AG09309 (cell line): Measurements from ENCODE around the gene AUTS2.

Source experiments
- DNase-seq: peaks from one replicate; pipeline ENCODE4 v3.0.0-alpha.2; 2010; ENCODE audit warnings: low read depth
- H3K4me3 ChIP-seq: 2 replicates; pipeline ENCODE4 v1.5.1; 2011; ENCODE audit warnings: mild to moderate bottlenecking, low read depth, low read length, moderate library complexity; ENCODE audit not compliant: control insufficient read depth
- CTCF ChIP-seq: IDR thresholded peaks from 2 replicates; pipeline ENCODE4 v1.5.1; 2011; ENCODE audit warnings: mild to moderate bottlenecking, low read depth, low read length, inconsistent platforms; ENCODE audit not compliant: insufficient read depth, control insufficient read depth; ENCODE audit errors: missing control alignments

AUTS2 gene

GRCh38 chr7:70017357-70017756 lies 419.1 kb downstream of the AUTS2 start:
- DNase-seq = no peak
- no peak for TF ChIP-seq CTCF

GRCh38 chr7:70018700-70019099 lies 420.4 kb downstream of the AUTS2 start:
- H3K4me3 ChIP-seq = no peak overlapping the region
- DNase-seq = no peak
- no peak for TF ChIP-seq CTCF

More at GRCh38 chr7:70017357-70017756, 419.1 kb downstream of the AUTS2 start:
- no peak overlapping the region for H3K4me3 ChIP-seq

GRCh38 chr7:70027867-70028266 lies 429.6 kb downstream of the AUTS2 start:
- no peak for DNase-seq
- H3K4me3 ChIP-seq = no peak overlapping the region
- no peak for TF ChIP-seq CTCF

- no peak for TF ChIP-seq CTCF
- DNase-seq = no peak
Observed at GRCh38 chr7:70028620-70029019, 430.3 kb downstream of the AUTS2 start.

GRCh38 chr7:70029993-70030392 lies 431.7 kb downstream of the AUTS2 start:
- DNase-seq = no peak
- TF ChIP-seq CTCF = no peak
- no peak overlapping the region for H3K4me3 ChIP-seq

More at GRCh38 chr7:70028620-70029019, 430.3 kb downstream of the AUTS2 start:
- H3K4me3 ChIP-seq = no peak overlapping the region

GRCh38 chr7:70030745-70031144 lies 432.5 kb downstream of the AUTS2 start:
- H3K4me3 ChIP-seq = no peak overlapping the region
- no peak for TF ChIP-seq CTCF
- no peak for DNase-seq

GRCh38 chr7:70031245-70031644 lies 433.0 kb downstream of the AUTS2 start:
- H3K4me3 ChIP-seq = no peak overlapping the region
- no peak for TF ChIP-seq CTCF
- no peak for DNase-seq
